Measurements from ENCODE around the gene NGB. TPM values are rescaled to one million over a fixed set of nuclear protein-coding genes. Genes with fewer than 3 reads are reported as not detected.

The NGB gene
- total and polyA plus RNA-seq, 2 of the 8 experiments (the other 6 are each of a cell fraction or from before 2014, with no cell fraction given): 0.30 to 0.60 TPM

- TF ChIP-seq HDAC2 (IDR thresholded peaks at IDR 0.05; ENCODE audit: borderline replicate concordance in 1 of 2, low read depth in 2 of 2, low read length in 2 of 2): no peak
Measured at GRCh38 chr14:77260631-77261030, 10.4 kb downstream of the NGB start (continued).

All from H1 (cell line).